Urothelium cell line (cell line): ENCODE measurements around the gene SF3A1.
"Not testable (repeated sequence)": the region's sequence is repeated elsewhere in the genome, so short reads cannot be mapped to it uniquely, and the experiment has no call there.

Source experiments
- DNase-seq: peaks from one replicate; pipeline ENCODE4 v3.0.0; 2011; ENCODE audit warnings: low spot score, mixed read lengths
- FAIRE-seq: peaks from 2 replicates; lab custom pipeline; 2011; peaks lifted over from hg19 to GRCh38; lab: Jason Lieb, UNC

The SF3A1 gene

DNA sequence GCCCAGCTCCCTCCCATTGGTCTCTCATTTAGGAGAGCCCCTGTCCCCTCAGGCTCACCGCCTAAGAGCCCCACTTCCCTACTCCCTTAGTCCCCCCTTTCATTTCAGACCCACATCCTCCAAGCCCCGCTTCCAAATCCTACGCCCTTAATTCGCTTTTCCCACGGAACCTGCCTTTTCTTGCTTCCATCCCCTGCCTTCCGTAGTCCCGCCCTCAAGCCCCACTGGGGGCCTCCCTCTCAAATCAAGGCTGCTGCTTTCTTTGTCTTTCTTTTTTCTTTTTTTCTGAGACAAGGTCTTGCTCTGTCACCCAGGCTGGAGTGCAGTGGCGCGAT, 509 bp upstream of the SF3A1 start:
- DNase-seq (no peak), FAIRE-seq (no peak)

DNA sequence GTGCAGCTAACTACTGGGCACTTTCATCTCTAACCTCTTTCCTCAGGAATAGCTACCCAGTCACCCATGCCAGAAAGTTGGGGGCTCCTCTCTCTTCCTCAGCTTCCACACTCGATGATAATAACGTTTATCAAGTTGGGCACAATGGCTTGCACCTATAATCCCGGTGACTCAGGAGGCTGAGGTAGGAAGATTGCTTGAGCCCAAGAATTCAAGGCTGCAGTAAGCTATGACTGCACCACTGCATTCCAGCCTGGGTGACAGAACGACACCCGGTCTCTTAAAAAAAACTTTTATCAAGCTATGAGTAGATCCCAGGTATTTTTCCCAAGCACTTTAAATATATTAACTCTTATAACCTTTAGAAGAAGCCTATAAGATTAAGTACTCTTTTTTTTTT, 2.0 kb downstream of the SF3A1 start:
- FAIRE-seq: no peak

DNA sequence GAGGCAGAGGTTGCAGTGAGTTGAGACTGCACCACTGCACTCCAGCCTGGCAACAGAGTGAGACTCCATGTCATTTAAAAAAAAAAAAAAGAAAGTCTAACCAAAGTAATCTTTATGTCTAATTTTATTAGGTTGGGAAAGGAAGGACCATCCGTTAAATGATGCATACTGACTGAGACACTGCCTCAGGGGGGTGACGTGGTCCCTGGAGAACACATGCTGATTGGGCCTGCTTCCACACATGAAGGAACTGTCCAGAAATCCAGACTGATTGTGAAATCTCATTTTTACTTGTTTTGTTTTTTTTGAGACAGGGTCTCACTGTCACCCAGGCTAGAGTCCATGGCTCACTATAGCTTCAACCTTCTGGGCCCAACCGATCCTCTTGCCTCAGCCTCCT, 5.5 kb downstream of the SF3A1 start:
- FAIRE-seq (no peak), DNase-seq (no peak)

More for the DNA sequence above, 2.0 kb downstream of the SF3A1 start:
- DNase-seq: no peak

DNA sequence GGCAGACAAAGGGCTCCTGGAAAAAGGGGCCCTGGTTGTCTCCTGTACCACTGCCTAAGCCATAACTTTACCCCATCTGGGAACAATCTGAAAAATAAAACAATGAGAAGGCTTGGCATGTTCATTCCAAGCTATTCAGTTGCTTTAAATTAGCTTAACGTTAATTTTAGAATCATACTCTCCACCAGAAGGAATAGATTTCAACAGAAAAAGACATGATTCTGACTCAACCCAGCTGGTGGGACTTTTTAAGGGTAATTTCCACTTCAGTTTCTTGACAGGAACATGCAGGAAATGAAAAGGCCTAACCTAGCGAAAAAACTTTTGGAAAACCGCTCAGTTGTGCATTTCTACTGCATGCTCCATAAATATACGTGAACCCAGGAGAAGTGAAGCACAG, 7.9 kb downstream of the SF3A1 start:
- DNase-seq (no peak), FAIRE-seq (no peak)

- FAIRE-seq: no peak
- no peak for DNase-seq
Observed at GRCh38 chr22:30348404-30348803, 8.3 kb downstream of the SF3A1 start.

- DNase-seq (no peak), FAIRE-seq (no peak)
Observed at GRCh38 chr22:30347255-30347892, 9.3 kb downstream of the SF3A1 start.

GRCh38 chr22:30344447-30345200, 12.1 kb downstream of the SF3A1 start:
- DNase-seq (no peak), FAIRE-seq (no peak)

GRCh38 chr22:30340911-30341685, 15.6 kb downstream of the SF3A1 start:
- FAIRE-seq: no peak
- no peak for DNase-seq

DNA sequence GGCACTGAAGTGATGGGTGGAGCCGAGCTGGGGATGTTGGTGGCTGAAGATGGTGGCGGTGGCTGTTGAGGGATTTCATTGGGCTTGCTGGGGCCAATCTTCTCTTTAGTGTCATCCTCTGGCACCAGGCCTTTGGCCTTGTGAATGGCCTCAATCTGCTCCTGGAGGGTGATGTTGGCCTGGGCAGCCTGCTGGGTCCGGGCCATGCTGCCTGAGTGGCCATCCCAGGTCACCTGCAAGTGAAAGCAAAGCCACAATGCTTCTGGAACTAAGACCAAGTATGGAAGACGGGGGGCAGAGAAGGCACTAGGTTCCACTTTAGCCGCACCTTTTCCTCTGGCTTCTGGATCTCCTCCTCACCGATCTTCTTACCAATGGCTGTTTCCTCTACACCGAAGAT, 17.9 kb downstream of the SF3A1 start:
- DNase-seq: no peak
- FAIRE-seq: no peak

- not testable (repeated sequence) for DNase-seq, FAIRE-seq
Observed at GRCh38 chr22:30338341-30338740, 18.4 kb downstream of the SF3A1 start.

- no peak for FAIRE-seq
- DNase-seq: no peak
Observed at GRCh38 chr22:30337461-30337778, 19.3 kb downstream of the SF3A1 start.

GRCh38 chr22:30336752-30337460, 19.8 kb downstream of the SF3A1 start:
- no peak for FAIRE-seq

GRCh38 chr22:30335236-30335635, 21.5 kb downstream of the SF3A1 start:
- FAIRE-seq (no peak), DNase-seq (no peak)

More at GRCh38 chr22:30336752-30337460, 19.8 kb downstream of the SF3A1 start:
- DNase-seq: no peak

DNA sequence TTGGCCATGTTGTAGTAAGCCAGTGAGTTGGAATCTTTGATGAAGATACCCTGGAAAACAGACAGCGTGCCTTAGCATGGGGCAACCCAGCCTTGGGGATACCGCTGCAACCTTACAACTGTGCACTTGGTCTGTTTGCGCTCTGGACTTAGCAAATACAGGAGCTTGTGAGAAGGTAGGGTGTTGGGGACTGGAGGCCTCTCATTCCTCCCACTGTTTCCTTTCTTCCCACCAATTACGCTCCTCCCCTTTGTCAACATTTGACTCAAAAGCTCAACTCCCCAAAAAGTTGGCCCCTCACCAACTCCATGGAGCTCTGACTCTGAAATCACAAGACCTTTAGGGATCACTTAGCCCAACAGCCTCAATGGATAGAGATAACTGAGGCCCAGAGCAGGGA, 22.0 kb downstream of the SF3A1 start:
- FAIRE-seq (no peak), DNase-seq (no peak)

- no peak for FAIRE-seq
- DNase-seq: no peak
Observed at GRCh38 chr22:30333707-30334087, 23.0 kb downstream of the SF3A1 start.

GRCh38 chr22:30332994-30333706, 23.5 kb downstream of the SF3A1 start:
- DNase-seq (no peak), FAIRE-seq (no peak)

GRCh38 chr22:30332551-30332950, 24.1 kb downstream of the SF3A1 start:
- FAIRE-seq: no peak
- DNase-seq: no peak

DNA sequence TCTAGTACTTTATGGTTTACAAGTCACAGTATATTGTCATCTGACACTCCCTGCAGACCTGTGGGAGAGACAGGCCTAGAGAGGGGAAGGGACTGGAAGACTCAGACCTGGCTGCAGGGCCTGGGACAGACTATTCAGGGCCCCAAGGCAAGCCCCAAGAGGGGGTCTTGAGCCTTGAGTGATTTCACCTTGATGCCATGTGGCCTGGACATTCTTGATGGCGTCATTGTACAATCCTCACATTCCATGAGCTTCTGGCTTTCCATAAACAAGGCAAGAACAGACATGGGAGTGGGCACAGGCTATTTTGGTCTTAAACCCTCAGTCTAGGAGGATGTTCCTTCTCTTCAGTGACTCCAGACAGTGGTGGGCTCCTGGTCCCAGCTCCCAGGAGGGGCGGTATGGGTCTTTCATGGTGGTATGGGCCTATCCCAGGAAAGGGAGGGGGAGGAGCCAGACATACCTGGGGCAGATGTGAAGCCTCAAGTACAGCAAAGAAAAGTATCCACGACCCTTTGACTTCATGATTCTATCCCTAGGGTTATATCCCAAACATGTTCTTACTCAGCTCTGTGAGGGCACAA, 28.1 kb downstream of the SF3A1 start:
- DNase-seq (no peak), FAIRE-seq (no peak)

DNA sequence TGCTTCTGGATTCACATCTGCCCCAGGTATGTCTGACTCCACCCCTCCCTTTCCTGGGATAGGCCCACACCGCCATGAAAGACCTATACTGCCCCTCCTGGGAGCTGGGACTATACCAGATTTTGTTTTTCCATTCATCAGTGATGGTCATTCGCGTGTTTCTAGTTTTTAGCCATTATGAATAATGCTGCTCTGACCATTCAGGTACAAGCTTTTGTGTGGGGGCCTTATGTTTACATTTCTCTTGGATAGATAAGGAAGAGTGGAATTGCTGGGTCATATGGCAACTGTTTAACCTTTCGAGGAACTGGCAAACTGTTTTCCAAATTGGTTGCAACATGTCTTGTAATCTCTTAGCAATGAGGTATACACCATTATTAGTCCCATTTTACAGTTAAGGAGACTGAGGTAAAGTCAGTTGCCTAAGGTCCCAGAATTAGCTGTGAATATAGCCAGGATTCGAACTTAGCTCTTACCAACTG, 28.8 kb downstream of the SF3A1 start:
- no peak for FAIRE-seq
- no peak for DNase-seq

DNA sequence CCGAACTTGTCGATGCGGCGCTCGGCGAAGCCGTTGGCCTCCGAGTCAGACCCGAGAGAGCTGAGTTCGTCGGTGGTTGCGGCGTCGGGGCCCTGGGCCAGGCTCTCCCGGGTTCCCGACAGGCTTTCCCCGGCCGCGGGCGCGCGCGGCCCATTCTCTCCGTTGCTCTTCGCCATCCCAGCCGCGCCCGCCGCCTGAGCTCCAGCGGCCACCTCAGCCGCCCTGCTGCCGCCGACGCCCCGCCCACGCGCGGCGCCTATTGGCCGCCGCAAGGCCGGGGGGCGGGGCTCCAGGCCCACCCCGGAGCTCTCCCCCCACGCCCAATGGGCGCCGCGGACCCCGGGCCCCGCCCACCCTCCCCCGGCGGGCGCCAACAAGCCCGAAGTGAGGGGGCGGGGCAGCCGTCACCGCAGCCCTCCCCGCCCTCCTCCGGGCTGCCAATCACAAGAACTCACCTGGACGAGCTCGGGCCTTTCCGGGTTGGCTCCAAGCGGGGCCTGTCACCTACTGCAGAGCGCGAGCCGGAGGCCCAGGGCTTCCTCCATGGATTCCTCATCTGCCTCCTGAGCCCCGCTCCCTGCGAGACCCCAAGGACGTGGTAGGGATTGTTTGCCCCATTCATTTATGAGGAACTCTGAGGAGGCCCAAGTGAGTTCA, 29.9 kb downstream of the SF3A1 start, which contains the start of gene TBC1D10A:
TSS of gene TBC1D10A (minus strand) at position 236 of the 657 bp plus-strand sequence. CDS start at position 176, 60 bp downstream.
- FAIRE-seq: peak; percentile 68

More for the DNA sequence above, 29.9 kb downstream of the SF3A1 start, which contains the start of gene TBC1D10A:
- peak; percentile 100 for DNase-seq
